Endothelial cell of umbilical vein (primary cell): Measurements from ENCODE around the gene ATXN7L1. TPM values are rescaled to one million over a fixed set of nuclear protein-coding genes. Genes with fewer than 3 reads are reported as not detected.

Experiments used
- BruUV-seq: library from RNA; stranded (reverse); fragments of 400-500 nt; replicated peaks from 2 replicates; lab custom pipeline; 2021; lab: Mats Ljungman, UMichigan
- CTCF ChIA-PET: fragments of 300-600, 350-600 bp; sonication (Branson Sonifier 250); formaldehyde crosslinking; loops from one replicate; lab custom pipeline; 2021; ENCODE audit warnings: antibody characterized with exemption, inconsistent platforms; lab: Charles Lee
- POLR2A ChIA-PET: fragments of 300-600, 350-600 bp; sonication (Branson Sonifier 250); formaldehyde crosslinking; loops from one replicate; lab custom pipeline; 2021; ENCODE audit warnings: antibody characterized with exemption, inconsistent platforms; lab: Charles Lee
- DNase-seq: peaks from one replicate; pipeline ENCODE4 v3.0.0-alpha.2; 2011; ENCODE audit warnings: low read depth, low spot score
- FAIRE-seq: peaks from 2 replicates; lab custom pipeline; 2011; peaks lifted over from hg19 to GRCh38; lab: Jason Lieb, UNC
- H2AFZ ChIP-seq: 2 replicates; pipeline ENCODE4 v1.6.0; 2012; ENCODE audit warnings: low read depth, low read length, control low read depth, inconsistent platforms
- H3K27ac ChIP-seq: 2 replicates; pipeline ENCODE4 v1.5.1; 2011; ENCODE audit warnings: low read depth, mild to moderate bottlenecking, control low read depth, low read length, moderate library complexity; ENCODE audit not compliant: insufficient read depth
- H3K27me3 ChIP-seq, 2 experiments: 2 replicates each; pipeline versions ENCODE4 v1.6.0 to v1.6.1; 2011; ENCODE audit warnings: low read length in 2 of 2, mixed read lengths in 1 of 2; ENCODE audit not compliant: control insufficient read depth in 2 of 2, insufficient read depth in 2 of 2
- H3K36me3 ChIP-seq, 2 experiments: 2 replicates in 1 of 2; 3 replicates in 1 of 2; pipeline ENCODE4 v1.5.1; 2011; ENCODE audit warnings: low read length in 2 of 2, mild to moderate bottlenecking in 1 of 2, moderate library complexity in 1 of 2; ENCODE audit not compliant: control insufficient read depth in 2 of 2, insufficient read depth in 2 of 2; ENCODE audit errors: extremely low read depth in 1 of 2
- H3K4me1 ChIP-seq: 3 replicates; pipeline ENCODE4 v1.5.1; 2011; ENCODE audit warnings: mild to moderate bottlenecking, low read length; ENCODE audit not compliant: control insufficient read depth, insufficient read depth; ENCODE audit errors: extremely low read depth
- H3K4me2 ChIP-seq: 2 replicates; pipeline ENCODE4 v1.6.1; 2011; ENCODE audit warnings: low read length, control low read depth, mixed read lengths; ENCODE audit not compliant: insufficient read depth
- H3K4me3 ChIP-seq, 3 experiments: fragments of 200-600 bp in 1 of 3; sonication (generic), shearing (Covaris generic) in 1 of 3; replicated peaks in 1 of 3; 2 replicates each; pipeline ENCODE4 v1.5.1; 2011 to 2016; ENCODE audit warnings: control low read depth in 3 of 3, low read length in 3 of 3, mild to moderate bottlenecking in 2 of 3, inconsistent platforms in 1 of 3, low read depth in 1 of 3, moderate library complexity in 1 of 3; ENCODE audit not compliant: insufficient read depth in 1 of 3
- H3K79me2 ChIP-seq: 2 replicates; pipeline ENCODE4 v1.6.0; 2012; ENCODE audit warnings: low read length, inconsistent platforms; ENCODE audit not compliant: control insufficient read depth, insufficient read depth
- H3K9ac ChIP-seq: replicated peaks from 2 replicates; pipeline ENCODE3; 2011; ENCODE audit warnings: low read length, control low read depth; ENCODE audit not compliant: insufficient read depth; ENCODE audit errors: extremely low read depth
- H3K9me1 ChIP-seq: replicated peaks from 3 replicates; pipeline ENCODE4 v1.6.0; 2011; ENCODE audit warnings: mild to moderate bottlenecking, low read length; ENCODE audit not compliant: control insufficient read depth, insufficient read depth; ENCODE audit errors: extremely low read depth
- H3K9me3 ChIP-seq: replicated peaks from 2 replicates; pipeline ENCODE4 v1.5.1; 2012; ENCODE audit warnings: low read length, inconsistent platforms; ENCODE audit not compliant: control insufficient read depth, insufficient read depth
- H4K20me1 ChIP-seq: replicated peaks from 2 replicates; pipeline ENCODE3; 2011; ENCODE audit warnings: mild to moderate bottlenecking, low read length; ENCODE audit not compliant: control insufficient read depth, insufficient read depth; ENCODE audit errors: extremely low read depth
- CTCF ChIP-seq, 2 donors: IDR thresholded peaks; 1 replicate in 1 of 2; 2 replicates in 1 of 2; pipeline ENCODE4 v1.5.1; 2011; ENCODE audit warnings: low read length in 2 of 2, mild to moderate bottlenecking in 2 of 2, moderate library complexity in 2 of 2, control low read depth in 1 of 2, inconsistent platforms in 1 of 2, low read depth in 1 of 2; ENCODE audit not compliant: insufficient read depth in 1 of 2; ENCODE audit errors: extremely low read depth in 1 of 2
- EZH2 ChIP-seq: IDR thresholded peaks from 2 replicates; pipeline ENCODE4 v1.6.1; 2012; ENCODE audit warnings: borderline replicate concordance, low read depth, mild to moderate bottlenecking, moderate library complexity, low read length, inconsistent platforms; ENCODE audit not compliant: severe bottlenecking
- FOS ChIP-seq: IDR thresholded peaks from 2 replicates; pipeline ENCODE4 v1.6.1; 2011; ENCODE audit warnings: mild to moderate bottlenecking, low read length, moderate library complexity, borderline replicate concordance; ENCODE audit not compliant: insufficient read depth
- JUN ChIP-seq: IDR thresholded peaks from 2 replicates; pipeline ENCODE4 v1.6.1; 2011; ENCODE audit warnings: borderline replicate concordance, low read depth; ENCODE audit not compliant: insufficient read length, insufficient read depth
- MAX ChIP-seq: IDR thresholded peaks from 2 replicates; pipeline ENCODE4 v1.6.1; 2011; ENCODE audit not compliant: insufficient read depth, insufficient read length
- MYC ChIP-seq: IDR thresholded peaks from one replicate; pipeline ENCODE4 v1.6.1; 2011; ENCODE audit warnings: mild to moderate bottlenecking, low read depth, low read length
- POLR2AphosphoS5 ChIP-seq: IDR thresholded peaks from 2 replicates; pipeline ENCODE4 v1.6.1; 2012; ENCODE audit warnings: low read depth, mild to moderate bottlenecking, control low read depth, low read length, moderate library complexity; ENCODE audit not compliant: insufficient read depth
- dilution Hi-C: fragments of 300-500 bp; cut with MboI; formaldehyde crosslinking; loops from one replicate; pipeline ENCODE4 v1.15.0; 2019; ENCODE audit warnings: low sequenced_read_pairs; ENCODE audit not compliant: extremely low pct_ligation_motif_present
- intact Hi-C: fragments of 100-400 bp; cut with micrococcal nuclease; formaldehyde crosslinking; loops from one replicate; pipeline ENCODE4 v1.10.0; 2022
- polyA plus RNA-seq, 4 experiments: library from polyadenylated mRNA; depleted of rRNA in 3 of 4; stranded (reverse) in 3 of 4; unstranded in 1 of 4; fragments of >200 nt; gene quantifications; 2 replicates each; pipeline versions ENCODE4 v1.2.1 to v1.2.3, GENCODE V29; 2011 to 2012; ENCODE audit warnings: missing spikeins in 1 of 4
- total RNA-seq: library from RNA; stranded (reverse); gene quantifications from 2 replicates; pipeline ENCODE4 v1.2.3, GENCODE V29; 2021

The ATXN7L1 gene
- total and polyA plus RNA-seq, 2 donors (not counting 3 experiments of a cell fraction or from before 2014, with no cell fraction given) = 4.6 to 15.6 TPM

GRCh38 chr7:105691680-105692564, 184.5 kb downstream of the ATXN7L1 start:
- H3K79me2 ChIP-seq = no peaks in the 10 kb centered on the region
- peak; percentile 95 for DNase-seq
- H3K27me3 ChIP-seq = no peaks in the 10 kb centered on the region
- peak overlapping the region; percentile 68 for H3K9ac ChIP-seq
- no peaks in the 10 kb centered on the region for H3K9me1 ChIP-seq
- intact Hi-C loops = no loop called here
- peak overlapping the region; percentile 86 for H3K4me2 ChIP-seq
- TF ChIP-seq CTCF (IDR thresholded peaks at IDR 0.05; ENCODE audit: extremely low read depth in 1 of 2, insufficient read depth in 1 of 2, low read depth in 1 of 2, low read length in 2 of 2) (no peak), MYC (no peak), FOS (no peak), EZH2 (no peak), MAX (peak; percentile 25), JUN (no peak), POLR2AphosphoS5 (peak; percentile 24)
- ChIA-PET POLR2A (interaction anchor here (0.6 kb wide), 1 partner anchor 33 kb away, joined by 5 read pairs; no protein-coding TSS in a partner anchor), CTCF (interaction anchor here (0.5 to 1.0 kb wide), 5 partner anchors 8 to 124 kb away, joined by 3 to 4 read pairs (median 3); no protein-coding TSS in a partner anchor)
- dilution Hi-C loops = no loop called here
- peaks cover 6% of the 10 kb centered on the region for H3K4me1 ChIP-seq
- peak overlapping the region; percentile 11 for H2AFZ ChIP-seq
- H3K27ac ChIP-seq = peak overlapping the region; percentile 71
- peak overlapping the region; percentile 36 to 78 (median 44) for H3K4me3 ChIP-seq
- no peaks in the 10 kb centered on the region for H3K36me3 ChIP-seq
- H3K9me3 ChIP-seq = no peaks in the 10 kb centered on the region
- FAIRE-seq = peak; percentile 95
- H4K20me1 ChIP-seq = no peaks in the 10 kb centered on the region
- BruUV-seq = no TSS peak
